ENCODE results near the gene TMEM272. TPM values are rescaled to one million over a fixed set of nuclear protein-coding genes. Genes with fewer than 3 reads are reported as not detected.

The TMEM272 gene
- total and polyA plus RNA-seq, 2 donors from 2014 or later = 0.19 to 0.28 TPM

- DNase-seq = no peak
- TF ChIP-seq CTCF (IDR thresholded peaks at IDR 0.05; ENCODE audit: borderline replicate concordance, extremely low read depth, insufficient read depth) = no peak
These were observed 16.0 kb downstream of the TMEM272 start for GRCh38 chr13:51828730-51829567.

GRCh38 chr13:51827254-51827653 lies 17.7 kb downstream of the TMEM272 start:
- H3K27ac ChIP-seq (ENCODE audit: low read depth in 2 of 2, low read length in 2 of 2) = no peak overlapping the region
- H3K36me3 ChIP-seq (ENCODE audit: control insufficient read depth in 2 of 3, insufficient read depth in 3 of 3, low read length in 3 of 3) = no peaks in the 10 kb centered on the region
- no peak for DNase-seq
- H3K27me3 ChIP-seq (ENCODE audit: control insufficient read depth, insufficient read depth, low read length) = no peaks in the 10 kb centered on the region
- FAIRE-seq = no peak
- no peak for TF ChIP-seq CTCF (IDR thresholded peaks at IDR 0.05; ENCODE audit: borderline replicate concordance, extremely low read depth, insufficient read depth)
- H3K9me3 ChIP-seq (ENCODE audit: control insufficient read depth in 2 of 3, insufficient read depth in 1 of 3, low read length in 3 of 3) = no peaks in the 10 kb centered on the region
- no peak overlapping the region for H3K9ac ChIP-seq (ENCODE audit: low read length in 3 of 3)
- intact Hi-C loops (cut with DNase I) = no loop called here
- H3K4me1 ChIP-seq (ENCODE audit: control insufficient read depth in 2 of 3, insufficient read depth in 2 of 3, low read depth in 1 of 3, low read length in 3 of 3) = peaks cover 0 to 2% (median 0%) of the 10 kb centered on the region in 3 donors
- no peak overlapping the region for H3K4me3 ChIP-seq (ENCODE audit: low read length in 3 of 3)

More at GRCh38 chr13:51828730-51829567, 16.0 kb downstream of the TMEM272 start:
- no peaks in the 10 kb centered on the region for H3K36me3 ChIP-seq (ENCODE audit: control insufficient read depth in 2 of 3, insufficient read depth in 3 of 3, low read length in 3 of 3)
- H3K27me3 ChIP-seq (ENCODE audit: control insufficient read depth, insufficient read depth, low read length) = no peaks in the 10 kb centered on the region
- H3K27ac ChIP-seq (ENCODE audit: low read depth in 2 of 2, low read length in 2 of 2) = no peak overlapping the region
- H3K4me3 ChIP-seq (ENCODE audit: low read length in 3 of 3) = no peak overlapping the region
- no peak overlapping the region for H3K9ac ChIP-seq (ENCODE audit: low read length in 3 of 3)
- no peaks in the 10 kb centered on the region for H3K9me3 ChIP-seq (ENCODE audit: control insufficient read depth in 2 of 3, insufficient read depth in 1 of 3, low read length in 3 of 3)
- no peak for FAIRE-seq
- intact Hi-C loops (cut with DNase I) = no loop called here
- peaks cover 0 to 2% (median 0%) of the 10 kb centered on the region in 3 donors for H3K4me1 ChIP-seq (ENCODE audit: control insufficient read depth in 2 of 3, insufficient read depth in 2 of 3, low read depth in 1 of 3, low read length in 3 of 3)

GRCh38 chr13:51826606-51827005 lies 18.4 kb downstream of the TMEM272 start:
- Histone ChIP-seq H3K27ac (ENCODE audit: low read depth in 2 of 2, low read length in 2 of 2) (no peak overlapping the region), H3K27me3 (ENCODE audit: control insufficient read depth, insufficient read depth, low read length) (no peaks in the 10 kb centered on the region), H3K9ac (ENCODE audit: low read length in 3 of 3) (no peak overlapping the region), H3K9me3 (ENCODE audit: control insufficient read depth in 2 of 3, insufficient read depth in 1 of 3, low read length in 3 of 3) (no peaks in the 10 kb centered on the region), H3K4me1 (ENCODE audit: control insufficient read depth in 2 of 3, insufficient read depth in 2 of 3, low read depth in 1 of 3, low read length in 3 of 3) (peaks cover 0 to 2% (median 0%) of the 10 kb centered on the region in 3 donors), H3K4me3 (ENCODE audit: low read length in 3 of 3) (no peak overlapping the region), H3K36me3 (ENCODE audit: control insufficient read depth in 2 of 3, insufficient read depth in 3 of 3, low read length in 3 of 3) (no peaks in the 10 kb centered on the region)
- no peak for TF ChIP-seq CTCF (IDR thresholded peaks at IDR 0.05; ENCODE audit: borderline replicate concordance, extremely low read depth, insufficient read depth)
- DNase-seq (no peak), FAIRE-seq (no peak)
- intact Hi-C loops (cut with DNase I) = no loop called here

Measured in kidney (tissue), 14 donors.